Keratinocyte (primary cell): ENCODE results near the gene NBEAL2.

Experiments used
- CTCF ChIP-seq, 3 experiments: IDR thresholded peaks in 1 of 3; conservative IDR thresholded peaks in 1 of 3; optimal IDR thresholded peaks in 1 of 3; 2 replicates in 2 of 3; 3 replicates in 1 of 3; pipeline versions ENCODE3 to v1.5.1; 2011; ENCODE audit warnings: low read length in 3 of 3, mild to moderate bottlenecking in 3 of 3, moderate library complexity in 2 of 3, control low read depth in 1 of 3, inconsistent platforms in 1 of 3; ENCODE audit not compliant: insufficient read depth in 2 of 3; ENCODE audit errors: extremely low read depth in 1 of 3
- EZH2 ChIP-seq: IDR thresholded peaks from one replicate; pipeline ENCODE4 v1.6.1; 2012; ENCODE audit warnings: inconsistent platforms, mild to moderate bottlenecking, low read length, moderate library complexity

- TF ChIP-seq CTCF (optimal IDR thresholded peaks at IDR 0.05 in 1 of 3, IDR thresholded peaks at IDR 0.05 in 1 of 3, conservative IDR thresholded peaks at IDR 0.05 in 1 of 3; ENCODE audit: extremely low read depth in 1 of 3, insufficient read depth in 2 of 3, low read length in 3 of 3) (no peak), EZH2 (no peak)
Measured at GRCh38 chr3:46955157-46955556, 24.3 kb upstream of the NBEAL2 start.
